SJSA1 (cell line): ENCODE results near the gene CFAP58. TPM values are rescaled to one million over a fixed set of nuclear protein-coding genes. Genes with fewer than 3 reads are reported as not detected.

Experiments used
- DNase-seq, 2 experiments: peaks; one replicate each; pipeline ENCODE4 v3.0.0-alpha.2; 2015 to 2020; ENCODE audit warnings: low spot score in 2 of 2, low read depth in 1 of 2
- H3K27ac ChIP-seq: fragments of 250-450 bp; sonication (Bioruptor Pico); 2 replicates; pipeline ENCODE4 v1.5.1; 2020; ENCODE audit warnings: mild to moderate bottlenecking, moderate library complexity
- H3K27me3 ChIP-seq: fragments of 250-450 bp; sonication (Bioruptor Pico); replicated peaks from 2 replicates; pipeline ENCODE4 v1.5.1; 2020; ENCODE audit warnings: mild to moderate bottlenecking, moderate library complexity
- H3K36me3 ChIP-seq: fragments of 250-450 bp; sonication (Bioruptor Pico); 2 replicates; pipeline ENCODE4 v1.5.1; 2020; ENCODE audit warnings: mild to moderate bottlenecking
- H3K4me1 ChIP-seq: fragments of 250-450 bp; sonication (Bioruptor Pico); replicated peaks from 2 replicates; pipeline ENCODE4 v1.6.1; 2021; ENCODE audit warnings: mild to moderate bottlenecking
- H3K4me3 ChIP-seq: fragments of 250-450 bp; sonication (Bioruptor Pico); 2 replicates; pipeline ENCODE4 v1.5.1; 2020; ENCODE audit warnings: mild to moderate bottlenecking
- H3K9me3 ChIP-seq: fragments of 250-450 bp; sonication (Bioruptor Pico); replicated peaks from 2 replicates; pipeline ENCODE4 v1.5.1; 2020; ENCODE audit warnings: mild to moderate bottlenecking
- total RNA-seq: library from RNA; depleted of rRNA; stranded (reverse); fragments of >200 nt; shearing (Covaris generic); gene quantifications from 2 replicates; pipeline ENCODE4 v1.2.3, GENCODE V29; 2014

Gene CFAP58
- total RNA-seq, 1 experiment from 2014 or later: 0.34 TPM

DNA sequence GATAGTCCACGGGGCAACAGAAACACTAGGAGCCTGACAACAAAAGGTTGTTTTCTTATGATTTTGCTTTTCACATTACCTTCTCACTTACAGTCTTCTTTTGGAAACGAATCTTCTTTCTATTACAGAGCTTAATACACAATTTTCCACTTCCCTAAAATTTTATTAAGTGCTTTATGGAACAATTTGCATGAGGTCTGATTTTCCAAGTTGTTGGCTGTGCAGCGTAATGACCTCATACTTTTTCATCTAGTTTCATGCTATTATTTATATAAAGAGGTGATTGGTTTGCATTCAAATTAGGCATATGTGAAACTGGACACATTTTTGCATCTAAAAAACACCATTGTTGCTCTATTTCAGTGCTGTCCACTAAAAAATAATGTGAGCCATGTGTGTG lies 76.7 kb downstream of the CFAP58 start:
- DNase-seq: no peak

DNA sequence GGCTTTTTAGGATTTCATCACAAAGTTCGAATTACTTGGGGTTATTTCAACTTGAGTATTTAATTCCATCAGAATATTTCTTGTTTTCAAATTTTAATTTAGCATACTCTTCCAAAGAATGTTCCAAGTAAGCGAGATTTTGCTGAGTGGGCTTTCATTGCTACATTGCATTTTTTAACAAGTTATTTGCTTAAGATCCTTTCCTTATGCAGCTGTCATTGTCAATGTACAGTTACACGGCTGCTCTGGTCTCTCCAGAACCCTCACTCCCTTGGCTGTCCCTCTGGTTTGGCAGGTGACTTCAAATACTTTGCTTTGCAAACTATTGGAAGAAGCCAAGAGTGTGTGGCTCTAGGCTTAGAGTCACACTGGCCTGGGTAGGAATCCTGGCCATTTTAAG lies 80.0 kb downstream of the CFAP58 start:
- Histone ChIP-seq H3K4me3 (no peak overlapping the region), H3K27ac (no peak overlapping the region), H3K27me3 (no peaks in the 10 kb centered on the region; the same call in 1 of the 2 replicates), H3K4me1 (no peaks in the 10 kb centered on the region), H3K36me3 (no peaks in the 10 kb centered on the region), H3K9me3 (no peaks in the 10 kb centered on the region)
- DNase-seq: no peak

More for the DNA sequence above, 76.7 kb downstream of the CFAP58 start:
- Histone ChIP-seq H3K27me3 (peaks cover 6% of the 10 kb centered on the region), H3K4me1 (no peaks in the 10 kb centered on the region), H3K4me3 (no peak overlapping the region), H3K27ac (no peak overlapping the region), H3K9me3 (no peaks in the 10 kb centered on the region), H3K36me3 (no peaks in the 10 kb centered on the region)

- H3K27ac ChIP-seq: no peak overlapping the region
Observed at GRCh38 chr10:104434601-104435000, 81.0 kb downstream of the CFAP58 start.

DNA sequence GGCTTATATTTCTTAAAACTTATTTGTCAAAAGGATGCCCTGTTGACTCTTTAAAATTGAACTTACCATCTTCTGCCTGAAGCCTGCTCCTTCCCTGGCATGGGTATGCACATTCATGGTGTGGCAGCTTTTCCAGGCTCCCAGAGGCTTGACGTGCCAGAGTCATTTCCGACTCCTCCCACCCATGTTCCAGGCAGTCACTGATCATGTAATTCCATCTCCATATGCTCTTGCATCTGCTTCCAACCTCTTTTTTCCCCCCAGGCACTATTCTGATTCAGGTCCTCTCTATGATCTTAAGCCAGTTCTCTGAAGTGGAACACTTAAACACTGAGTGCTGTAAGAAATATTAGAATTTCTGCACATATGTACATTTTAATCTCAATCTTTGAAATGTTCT lies 82.2 kb downstream of the CFAP58 start:
- Histone ChIP-seq H3K9me3 (no peaks in the 10 kb centered on the region), H3K4me3 (no peak overlapping the region), H3K27ac (no peak overlapping the region), H3K4me1 (no peaks in the 10 kb centered on the region), H3K36me3 (no peaks in the 10 kb centered on the region), H3K27me3 (no peaks in the 10 kb centered on the region)
- DNase-seq: no peak

More at GRCh38 chr10:104434601-104435000, 81.0 kb downstream of the CFAP58 start:
- Histone ChIP-seq H3K36me3 (no peaks in the 10 kb centered on the region), H3K27me3 (no peaks in the 10 kb centered on the region), H3K9me3 (no peaks in the 10 kb centered on the region), H3K4me3 (no peak overlapping the region), H3K4me1 (no peaks in the 10 kb centered on the region)
- DNase-seq: no peak

- H3K27me3 ChIP-seq: no peaks in the 10 kb centered on the region
- no peak for DNase-seq
- H3K4me1 ChIP-seq: no peaks in the 10 kb centered on the region
- no peaks in the 10 kb centered on the region for H3K9me3 ChIP-seq
- H3K27ac ChIP-seq: no peak overlapping the region
- H3K36me3 ChIP-seq: no peaks in the 10 kb centered on the region
- H3K4me3 ChIP-seq: no peak overlapping the region
Observed at GRCh38 chr10:104437226-104437625, 83.6 kb downstream of the CFAP58 start.

GRCh38 chr10:104440221-104440620 lies 86.6 kb downstream of the CFAP58 start:
- H3K4me3 ChIP-seq: no peak overlapping the region
- H3K27me3 ChIP-seq: no peaks in the 10 kb centered on the region
- H3K36me3 ChIP-seq: no peaks in the 10 kb centered on the region
- H3K27ac ChIP-seq: no peak overlapping the region
- DNase-seq: no peak
- H3K4me1 ChIP-seq: no peaks in the 10 kb centered on the region
- H3K9me3 ChIP-seq: no peaks in the 10 kb centered on the region

- H3K4me3 ChIP-seq: no peak overlapping the region
Observed at GRCh38 chr10:104441329-104442000, 87.8 kb downstream of the CFAP58 start.

DNA sequence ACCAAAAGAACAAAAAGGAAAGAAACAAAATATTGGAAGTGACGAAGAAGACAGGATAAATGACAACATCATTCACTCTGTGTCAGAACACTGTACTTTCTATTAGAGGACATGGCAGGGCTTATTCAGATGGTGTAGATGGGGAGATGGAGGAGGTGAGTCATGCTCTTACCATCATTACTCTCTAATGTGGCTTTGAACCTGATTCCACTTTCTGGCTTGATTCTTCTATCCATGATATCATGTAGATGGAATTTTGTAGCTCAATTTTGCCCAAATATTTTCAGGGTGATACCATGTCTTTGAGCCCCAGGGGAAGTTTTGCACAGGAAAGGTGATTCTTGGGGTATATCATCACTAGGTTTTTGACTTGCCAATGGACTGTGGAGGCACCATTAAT lies 91.7 kb downstream of the CFAP58 start:
- DNase-seq: no peak
- H3K36me3 ChIP-seq: no peaks in the 10 kb centered on the region
- no peak overlapping the region for H3K27ac ChIP-seq
- H3K4me1 ChIP-seq: no peaks in the 10 kb centered on the region
- no peaks in the 10 kb centered on the region for H3K27me3 ChIP-seq
- no peaks in the 10 kb centered on the region for H3K9me3 ChIP-seq
- H3K4me3 ChIP-seq: no peak overlapping the region

More at GRCh38 chr10:104441329-104442000, 87.8 kb downstream of the CFAP58 start:
- no peaks in the 10 kb centered on the region for H3K9me3 ChIP-seq
- no peaks in the 10 kb centered on the region for H3K27me3 ChIP-seq
- DNase-seq: no peak
- H3K27ac ChIP-seq: no peak overlapping the region
- no peaks in the 10 kb centered on the region for H3K36me3 ChIP-seq
- H3K4me1 ChIP-seq: no peaks in the 10 kb centered on the region

DNA sequence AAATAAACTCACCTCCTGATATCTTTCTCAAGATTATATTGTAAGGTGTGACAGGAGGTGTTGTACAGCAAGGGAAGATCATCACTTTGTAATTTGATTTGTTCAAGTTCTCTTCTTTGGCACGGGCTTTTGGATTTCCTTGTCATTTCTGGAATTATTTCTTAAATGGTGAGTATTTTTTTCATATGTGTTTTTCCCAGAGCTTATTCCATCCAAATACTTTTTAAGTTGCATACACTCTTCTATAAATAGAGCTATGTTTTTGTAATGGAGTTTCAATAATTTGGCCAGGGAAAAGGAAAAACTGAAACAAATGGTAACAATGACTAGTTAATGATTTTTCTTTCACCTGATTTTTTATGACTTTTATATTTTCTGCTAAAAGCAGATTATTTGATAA lies 92.5 kb downstream of the CFAP58 start:
- no peaks in the 10 kb centered on the region for H3K4me1 ChIP-seq
- no peaks in the 10 kb centered on the region for H3K36me3 ChIP-seq
- DNase-seq: no peak
- no peaks in the 10 kb centered on the region for H3K27me3 ChIP-seq
- H3K27ac ChIP-seq: no peak overlapping the region
- H3K9me3 ChIP-seq: no peaks in the 10 kb centered on the region
- no peak overlapping the region for H3K4me3 ChIP-seq

DNA sequence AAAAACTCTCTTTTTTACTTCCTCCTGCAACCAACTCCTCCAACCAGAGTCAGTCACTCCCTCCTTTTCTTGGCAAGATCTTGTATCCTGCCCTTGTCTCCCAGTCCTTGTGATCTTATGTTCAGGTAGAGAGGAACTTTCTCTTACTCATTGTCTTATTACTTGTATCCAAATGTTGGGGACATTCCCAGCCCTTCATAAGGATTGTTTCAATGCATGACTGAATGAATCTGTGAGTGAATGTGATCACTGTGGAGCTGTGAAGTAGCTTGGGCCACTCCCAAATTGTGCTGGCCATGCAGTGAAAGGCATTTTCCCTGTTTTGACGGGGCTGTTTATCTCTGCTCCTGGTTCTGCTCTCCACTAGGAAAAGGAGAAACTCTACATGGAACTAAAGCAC lies 93.7 kb downstream of the CFAP58 start:
- H3K36me3 ChIP-seq: no peaks in the 10 kb centered on the region
- no peak for DNase-seq
- H3K4me1 ChIP-seq: no peaks in the 10 kb centered on the region
- H3K4me3 ChIP-seq: no peak overlapping the region
- H3K27me3 ChIP-seq: no peaks in the 10 kb centered on the region
- H3K9me3 ChIP-seq: no peaks in the 10 kb centered on the region
- no peak overlapping the region for H3K27ac ChIP-seq

- Histone ChIP-seq H3K36me3 (no peaks in the 10 kb centered on the region), H3K4me3 (no peak overlapping the region), H3K9me3 (no peaks in the 10 kb centered on the region), H3K27ac (no peak overlapping the region), H3K27me3 (no peaks in the 10 kb centered on the region), H3K4me1 (no peaks in the 10 kb centered on the region)
- DNase-seq: no peak
Observed at GRCh38 chr10:104447906-104448305, 94.3 kb downstream of the CFAP58 start.

DNA sequence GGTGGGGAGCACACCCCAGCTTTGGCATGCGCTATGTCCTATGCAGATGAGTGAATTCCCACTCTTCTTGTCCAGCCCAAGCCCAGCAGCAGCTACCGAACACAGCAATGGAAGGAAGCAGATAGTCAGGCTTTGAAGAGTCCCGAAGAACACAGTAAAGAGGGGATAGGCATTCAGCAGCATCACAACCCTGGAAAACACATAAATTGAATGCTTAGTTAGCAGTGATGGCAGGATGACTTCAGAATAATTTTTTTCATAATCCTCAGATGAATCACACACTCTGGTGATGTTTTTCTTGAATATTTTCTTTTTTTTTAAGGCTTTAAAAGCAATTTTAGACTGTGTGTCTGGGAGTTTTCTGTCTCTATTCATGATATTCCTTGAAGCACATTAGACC lies 95.8 kb downstream of the CFAP58 start:
- Histone ChIP-seq H3K9me3 (no peaks in the 10 kb centered on the region), H3K36me3 (no peaks in the 10 kb centered on the region), H3K4me3 (no peak overlapping the region), H3K27ac (no peak overlapping the region), H3K4me1 (no peaks in the 10 kb centered on the region), H3K27me3 (no peaks in the 10 kb centered on the region)
- DNase-seq: no peak

- H3K4me3 ChIP-seq: no peak overlapping the region
- no peak for DNase-seq
- H3K36me3 ChIP-seq: no peaks in the 10 kb centered on the region
- no peaks in the 10 kb centered on the region for H3K9me3 ChIP-seq
- no peak overlapping the region for H3K27ac ChIP-seq
- no peaks in the 10 kb centered on the region for H3K27me3 ChIP-seq
- no peaks in the 10 kb centered on the region for H3K4me1 ChIP-seq
Observed at GRCh38 chr10:104450490-104450889, 96.9 kb downstream of the CFAP58 start.

DNA sequence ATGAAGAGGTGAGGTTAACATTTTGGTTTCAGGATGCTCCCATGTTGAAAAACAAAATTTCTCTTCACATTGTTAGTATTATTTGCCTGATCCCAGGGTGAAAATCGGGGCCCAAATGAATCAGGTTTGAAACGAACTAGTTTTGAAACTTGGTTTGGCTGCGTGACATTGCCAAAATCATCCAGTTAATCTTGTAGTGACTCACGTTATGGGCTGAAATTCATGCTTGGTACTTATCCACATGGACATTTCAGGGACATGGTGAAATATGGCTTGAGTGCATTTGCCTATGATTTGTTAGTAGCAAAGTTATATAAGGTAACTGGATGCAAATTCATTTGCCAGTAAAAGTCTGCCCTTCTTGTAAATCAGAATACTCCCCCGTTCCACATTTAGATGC lies 97.3 kb downstream of the CFAP58 start:
- no peak for DNase-seq
- Histone ChIP-seq H3K27me3 (no peaks in the 10 kb centered on the region), H3K9me3 (no peaks in the 10 kb centered on the region), H3K36me3 (no peaks in the 10 kb centered on the region), H3K4me3 (no peak overlapping the region), H3K4me1 (no peaks in the 10 kb centered on the region), H3K27ac (no peak overlapping the region)

- H3K27me3 ChIP-seq: no peaks in the 10 kb centered on the region
- H3K9me3 ChIP-seq: no peaks in the 10 kb centered on the region
- H3K4me1 ChIP-seq: no peaks in the 10 kb centered on the region
- no peak overlapping the region for H3K27ac ChIP-seq
- no peaks in the 10 kb centered on the region for H3K36me3 ChIP-seq
- H3K4me3 ChIP-seq: no peak overlapping the region
- no peak for DNase-seq
Observed at GRCh38 chr10:104452977-104453376, 99.3 kb downstream of the CFAP58 start.
